Epithelial cell of esophagus (primary cell): Measurements from ENCODE around the gene DNMT3A.
A peak's percentile ranks its signal among the peaks of the same experiment; 100 is the strongest.

Experiments
- DNase-seq: peaks from one replicate; pipeline ENCODE4 v3.0.0; 2010; ENCODE audit warnings: low read depth
- H3K4me3 ChIP-seq: 2 replicates; pipeline ENCODE4 v1.5.1; 2011; ENCODE audit warnings: mild to moderate bottlenecking, low read length, control low read depth
- TF ChIP-seq, protein P1 (sequence below): IDR thresholded peaks from 2 replicates; pipeline ENCODE4 v1.5.1; 2011; ENCODE audit warnings: low read depth, mild to moderate bottlenecking, low read length, control low read depth, inconsistent platforms; ENCODE audit not compliant: insufficient read depth; ENCODE audit errors: missing control alignments

Gene DNMT3A

DNA sequence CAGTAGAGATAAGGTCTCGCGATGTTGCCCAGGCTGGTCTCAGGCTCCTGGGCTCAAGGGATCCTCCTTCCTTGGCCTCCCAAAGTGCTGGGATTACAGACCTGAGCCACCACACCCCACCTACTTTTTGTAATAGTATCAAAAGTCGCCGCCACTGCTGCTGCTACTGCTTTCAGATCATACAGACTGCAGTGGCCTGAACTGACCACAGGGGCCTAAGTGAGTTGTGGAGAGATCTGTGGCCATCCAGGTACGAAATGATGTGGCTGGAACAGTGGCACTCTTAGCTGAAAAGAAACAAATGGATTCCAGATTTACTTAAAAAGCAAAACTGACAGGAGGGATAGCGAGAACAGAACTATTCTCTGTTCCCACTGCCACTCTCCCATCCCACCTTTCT, 140.5 kb downstream of the DNMT3A start:
- TF ChIP-seq, protein P1, sequence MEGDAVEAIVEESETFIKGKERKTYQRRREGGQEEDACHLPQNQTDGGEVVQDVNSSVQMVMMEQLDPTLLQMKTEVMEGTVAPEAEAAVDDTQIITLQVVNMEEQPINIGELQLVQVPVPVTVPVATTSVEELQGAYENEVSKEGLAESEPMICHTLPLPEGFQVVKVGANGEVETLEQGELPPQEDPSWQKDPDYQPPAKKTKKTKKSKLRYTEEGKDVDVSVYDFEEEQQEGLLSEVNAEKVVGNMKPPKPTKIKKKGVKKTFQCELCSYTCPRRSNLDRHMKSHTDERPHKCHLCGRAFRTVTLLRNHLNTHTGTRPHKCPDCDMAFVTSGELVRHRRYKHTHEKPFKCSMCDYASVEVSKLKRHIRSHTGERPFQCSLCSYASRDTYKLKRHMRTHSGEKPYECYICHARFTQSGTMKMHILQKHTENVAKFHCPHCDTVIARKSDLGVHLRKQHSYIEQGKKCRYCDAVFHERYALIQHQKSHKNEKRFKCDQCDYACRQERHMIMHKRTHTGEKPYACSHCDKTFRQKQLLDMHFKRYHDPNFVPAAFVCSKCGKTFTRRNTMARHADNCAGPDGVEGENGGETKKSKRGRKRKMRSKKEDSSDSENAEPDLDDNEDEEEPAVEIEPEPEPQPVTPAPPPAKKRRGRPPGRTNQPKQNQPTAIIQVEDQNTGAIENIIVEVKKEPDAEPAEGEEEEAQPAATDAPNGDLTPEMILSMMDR, result peak; percentile 30
- H3K4me3 ChIP-seq, result no peak overlapping the region
- DNase-seq, result no peak

DNA sequence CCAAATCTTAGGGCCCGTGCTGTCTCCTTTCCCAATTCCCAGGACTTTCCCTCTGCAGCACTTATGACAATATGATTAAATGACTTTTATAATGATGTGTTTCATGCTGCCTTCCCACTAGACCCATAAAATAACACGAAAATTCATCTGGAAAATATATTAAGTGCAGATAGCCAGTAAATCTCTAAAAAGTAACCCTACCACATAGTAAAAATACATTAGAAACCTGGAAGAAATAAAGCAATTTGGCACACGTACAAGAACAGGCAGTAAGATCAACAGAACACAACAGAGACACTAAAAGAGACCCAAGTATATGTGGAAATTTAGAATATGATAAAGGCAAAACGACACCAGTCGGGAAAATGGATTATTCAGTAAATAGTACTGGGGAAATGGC, 143.1 kb downstream of the DNMT3A start:
- H3K4me3 ChIP-seq, result no peak overlapping the region
- no peak for DNase-seq

DNA sequence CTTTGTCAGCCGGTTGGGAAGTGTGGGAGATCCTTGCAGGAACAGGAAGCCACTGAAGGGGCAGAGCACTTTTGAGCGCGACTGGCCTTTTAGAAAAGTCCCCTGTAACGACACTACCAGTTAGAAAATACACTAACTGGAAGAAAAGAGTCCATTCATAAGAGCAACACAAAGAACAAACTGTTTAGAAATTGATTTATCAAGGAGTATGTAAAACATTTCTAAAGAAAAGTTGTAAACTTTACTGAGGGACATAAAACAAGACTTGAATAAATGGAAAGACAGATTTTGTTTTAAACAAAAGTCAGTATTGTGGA, 143.6 kb downstream of the DNMT3A start:
- no peak for DNase-seq
- TF ChIP-seq, protein P1, result no peak
- H3K4me3 ChIP-seq, result no peak overlapping the region

More for the DNA sequence above, 143.1 kb downstream of the DNMT3A start:
- TF ChIP-seq, protein P1, result no peak

DNA sequence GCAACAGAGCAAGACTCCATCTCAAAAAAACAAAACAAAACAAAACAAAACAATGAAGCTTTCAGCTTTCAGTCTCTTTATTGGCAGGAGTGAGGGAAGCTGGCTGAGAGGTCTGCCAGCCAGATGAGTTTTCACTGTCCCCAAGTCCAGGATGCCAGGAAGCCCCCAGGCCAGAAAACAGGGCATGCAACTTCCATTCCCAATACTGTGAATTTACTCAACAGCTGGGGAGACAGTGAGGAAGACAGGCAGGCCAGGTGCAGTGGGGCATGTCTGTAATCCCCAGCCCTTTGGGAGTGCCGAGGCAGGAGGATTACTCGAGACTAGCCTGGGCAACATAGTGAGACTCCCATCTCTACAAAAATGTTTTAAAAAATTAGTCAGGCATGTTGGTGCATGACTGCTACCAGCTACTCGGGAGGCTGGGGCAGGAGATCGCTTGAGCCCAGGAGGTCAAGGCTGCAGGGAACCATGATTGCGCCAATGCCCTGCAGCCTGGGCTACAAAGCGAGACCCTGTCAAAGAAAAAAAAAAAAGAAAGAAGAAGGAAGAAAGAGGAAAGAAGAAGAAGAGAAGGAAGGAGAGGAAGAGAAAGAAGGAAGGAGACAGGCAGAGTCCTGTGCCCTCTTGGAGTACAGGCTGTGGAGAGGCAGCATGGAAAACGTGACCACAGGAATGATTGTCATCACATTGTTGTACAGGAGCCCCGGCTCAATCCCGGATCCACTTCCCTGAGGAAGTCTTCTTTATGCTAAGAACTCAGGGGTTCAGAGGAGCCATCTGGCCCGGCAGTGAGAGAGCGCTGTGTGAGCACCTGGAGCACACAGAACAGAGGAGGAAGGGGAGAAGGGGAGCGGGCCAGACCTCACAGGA, 144.2 kb downstream of the DNMT3A start:
- no peak overlapping the region for H3K4me3 ChIP-seq
- TF ChIP-seq, protein P1, result no peak
- no peak for DNase-seq

DNA sequence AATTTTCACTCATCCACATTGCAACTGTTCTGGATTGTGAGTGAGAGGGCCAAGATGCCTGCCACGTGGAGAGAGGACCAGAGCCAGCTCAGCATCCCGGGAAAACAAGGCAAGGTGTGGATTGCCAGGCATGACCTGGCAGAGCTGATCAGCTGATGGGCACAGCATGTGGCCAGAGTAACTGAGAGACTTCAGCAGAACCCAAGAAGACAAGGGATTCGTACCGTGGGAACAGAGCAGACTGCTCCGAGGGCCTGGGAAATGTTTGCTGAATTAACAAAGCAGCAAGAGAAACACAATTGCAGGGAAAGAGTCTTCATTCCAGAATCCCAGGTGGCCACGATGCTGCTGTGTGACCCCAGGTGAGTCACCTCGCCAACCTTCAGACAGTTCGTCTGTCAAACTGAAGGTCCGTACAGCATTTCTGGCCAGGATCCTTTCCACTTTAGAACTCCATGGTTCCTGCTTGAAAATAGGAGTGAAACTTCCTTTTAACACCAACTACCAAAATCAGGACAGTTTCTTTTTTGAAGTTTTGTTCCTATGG, 147.1 kb downstream of the DNMT3A start:
- TF ChIP-seq, protein P1, result no peak
- no peak overlapping the region for H3K4me3 ChIP-seq
- DNase-seq, result no peak

DNA sequence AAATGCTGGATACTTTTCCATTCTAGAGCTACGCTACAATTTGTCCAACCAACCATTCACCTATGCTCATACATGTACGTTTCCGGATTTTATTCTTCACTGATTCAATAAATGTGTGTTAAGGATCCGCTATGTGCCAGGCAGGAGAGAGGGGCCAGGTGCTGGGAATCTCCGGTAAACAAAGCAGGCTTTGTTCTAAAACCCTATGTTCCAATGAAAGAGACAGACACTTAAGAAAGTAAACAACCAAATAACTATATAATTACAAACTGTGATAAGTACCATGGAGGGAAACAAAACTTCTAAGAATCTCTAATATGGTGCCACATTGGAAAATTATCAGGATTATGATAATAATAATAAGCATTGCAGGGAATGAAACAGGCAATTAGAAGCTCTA, 151.2 kb downstream of the DNMT3A start:
- TF ChIP-seq, protein P1, result no peak

More for the DNA sequence above, 151.2 kb downstream of the DNMT3A start:
- H3K4me3 ChIP-seq, result no peak overlapping the region
- DNase-seq, result no peak
